Small intestine (tissue), 7 donors: Measurements from ENCODE around the gene YOD1. TPM values are rescaled to one million over a fixed set of nuclear protein-coding genes. Genes with fewer than 3 reads are reported as not detected.
A peak's percentile ranks its signal among the peaks of the same experiment; 100 is the strongest.

Experiments
- DNase-seq, 2 donors: peaks; one replicate each; pipeline versions ENCODE4 v3.0.0 to v3.0.0-alpha.2; 2013
- FAIRE-seq: peaks from 2 replicates; lab custom pipeline; 2012; peaks lifted over from hg19 to GRCh38; lab: Jason Lieb, UNC
- H3K27ac ChIP-seq, 3 donors: one replicate each; pipeline ENCODE4 v1.5.1; 2013; ENCODE audit warnings: low read length in 2 of 3, mild to moderate bottlenecking in 2 of 3, control low read depth in 1 of 3, inconsistent platforms in 1 of 3, low read depth in 1 of 3, moderate library complexity in 1 of 3
- H3K27me3 ChIP-seq, 3 donors: one replicate each; pipeline ENCODE4 v1.6.1; 2013; ENCODE audit warnings: low read length in 3 of 3, inconsistent platforms in 1 of 3; ENCODE audit not compliant: control insufficient read depth in 3 of 3, insufficient read depth in 3 of 3
- H3K36me3 ChIP-seq, 3 donors: one replicate each; pipeline ENCODE4 v1.6.1; 2013; ENCODE audit warnings: low read length in 3 of 3, inconsistent platforms in 1 of 3, low read depth in 1 of 3, mild to moderate bottlenecking in 1 of 3, moderate library complexity in 1 of 3; ENCODE audit not compliant: control insufficient read depth in 3 of 3, insufficient read depth in 2 of 3
- H3K4me1 ChIP-seq, 3 donors: one replicate each; pipeline ENCODE4 v1.6.1; 2013; ENCODE audit warnings: low read length in 2 of 3, inconsistent platforms in 1 of 3, low read depth in 1 of 3, mild to moderate bottlenecking in 1 of 3, moderate library complexity in 1 of 3; ENCODE audit not compliant: control insufficient read depth in 3 of 3, insufficient read depth in 2 of 3
- H3K4me3 ChIP-seq, 3 donors: one replicate each; pipeline ENCODE4 v1.5.1; 2013; ENCODE audit warnings: low read length in 3 of 3, control low read depth in 1 of 3, inconsistent platforms in 1 of 3, low read depth in 1 of 3, mild to moderate bottlenecking in 1 of 3, moderate library complexity in 1 of 3
- H3K9me3 ChIP-seq, 2 donors: one replicate each; pipeline ENCODE4 v1.6.1; 2013; ENCODE audit warnings: low read depth in 1 of 2, low read length in 1 of 2; ENCODE audit not compliant: control insufficient read depth in 2 of 2, insufficient read depth in 1 of 2
- WGBS, 3 donors: extraction: QIAGEN DNeasy Blood & Tissue Kit; methylation state at CpG; one replicate each; pipeline ENCODE4 v1.1.7; 2013; 5-methylcytosine and 5-hydroxymethylcytosine counted together
- polyA plus RNA-seq, 4 donors: library from polyadenylated mRNA; stranded (reverse) in 3 of 4; unstranded in 1 of 4; fragments of 200-250 nt in 3 of 4; fragments of 120-200 nt in 1 of 4; gene quantifications; one replicate each; pipeline versions ENCODE4 v1.2.1 to v1.2.3, GENCODE V29; 2013
- donor health status: healthy with polysubstance abuse.
- donor health status: control.
- donor health status: control.
- donor health status: Bipolar disorder and iron deficiency.
- donor health status: healthy.

YOD1 gene
- polyA plus RNA-seq, 4 donors: 1.9 to 8.4 (median 2.7) TPM

DNA sequence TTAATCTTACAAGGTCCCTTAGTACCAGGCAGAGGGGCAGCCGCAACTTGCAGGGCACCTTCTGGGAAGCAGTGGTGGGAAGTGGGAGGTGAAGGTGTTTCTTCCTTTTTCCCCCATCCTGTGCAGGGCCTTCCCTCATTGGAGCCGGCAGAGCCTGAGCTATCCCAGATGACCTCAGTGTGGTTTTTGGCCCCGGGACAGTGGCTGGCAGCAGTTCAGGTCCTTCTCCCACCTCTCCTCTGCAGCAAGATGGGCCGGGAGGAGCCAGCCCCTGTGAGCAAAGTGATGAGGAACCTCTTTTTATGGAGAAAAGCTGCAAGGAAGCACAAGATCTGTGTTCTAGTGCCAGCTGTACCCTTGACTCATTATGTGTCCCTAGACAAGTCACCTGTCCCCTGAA, 8.9 kb upstream of the YOD1 start:
- 73 to 89% (median 79%) methylated on average over 4 of the region's 4 CpGs for WGBS, 3 donors

DNA sequence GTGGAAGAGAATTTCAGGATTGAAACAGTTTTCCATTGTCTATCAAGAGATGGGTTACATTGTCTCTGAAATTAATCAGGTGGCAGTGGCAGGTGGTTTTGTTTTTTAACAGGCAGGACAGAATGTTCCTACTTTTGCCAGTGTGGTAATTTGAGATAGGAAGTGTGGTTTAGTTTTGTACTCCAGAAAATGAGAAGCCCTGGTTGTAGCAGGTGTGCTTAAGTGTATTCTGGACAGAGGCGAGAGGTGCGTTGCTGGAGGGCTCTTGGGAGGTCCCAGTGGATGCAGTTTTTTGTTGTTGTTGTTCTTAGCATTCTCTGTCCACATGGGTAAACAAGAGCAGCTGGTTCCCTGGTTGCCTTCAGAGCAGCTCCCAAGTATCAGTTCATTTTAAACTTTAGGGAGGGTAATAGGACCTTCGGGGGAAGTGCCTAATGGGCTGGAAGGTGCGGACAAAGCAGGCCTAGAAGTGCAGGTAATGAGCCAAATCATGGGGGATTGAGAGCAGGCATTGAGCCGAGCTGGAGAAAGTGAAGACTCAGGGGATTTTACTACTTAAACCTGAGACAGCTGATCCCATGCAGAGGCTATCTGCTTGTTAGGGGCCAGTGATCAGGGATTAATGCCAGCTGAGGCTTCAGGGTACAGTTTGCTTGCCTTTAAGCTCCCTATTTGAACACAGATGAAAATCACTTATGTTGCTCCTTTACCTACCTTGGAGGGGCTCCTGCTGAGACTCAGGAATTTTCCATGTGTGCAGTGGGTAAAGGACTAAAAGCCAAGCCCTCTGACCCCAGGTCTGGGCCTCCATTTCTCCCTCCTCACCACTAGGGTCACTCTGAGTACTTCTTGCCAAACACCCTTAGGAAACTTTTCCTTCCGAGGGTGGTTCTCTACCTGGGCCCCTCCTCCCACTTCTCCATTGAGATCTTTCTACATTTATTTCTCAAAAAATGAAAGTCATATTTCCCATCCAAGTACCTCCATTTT, 8.2 kb upstream of the YOD1 start:
- Histone ChIP-seq H3K27ac (no peak overlapping the region), H3K4me3 (no peak overlapping the region), H3K9me3 (no peaks in the 10 kb centered on the region), H3K36me3 (peaks cover 8 to 43% (median 23%) of the 10 kb centered on the region in 3 donors), H3K27me3 (no peaks in the 10 kb centered on the region), H3K4me1 (peaks cover 0 to 41% (median 3%) of the 10 kb centered on the region in 3 donors)
- WGBS, 3 donors: 81 to 90% (median 88%) methylated on average over 6 of the region's 6 CpGs
- FAIRE-seq (no peak), DNase-seq (no peak)

More for the DNA sequence above, 8.9 kb upstream of the YOD1 start:
- no peaks in the 10 kb centered on the region for H3K27me3 ChIP-seq
- peaks cover 0 to 41% (median 3%) of the 10 kb centered on the region in 3 donors for H3K4me1 ChIP-seq
- DNase-seq: no peak
- H3K9me3 ChIP-seq: no peaks in the 10 kb centered on the region
- H3K36me3 ChIP-seq: peaks cover 14 to 49% (median 23%) of the 10 kb centered on the region in 3 donors
- no peak overlapping the region for H3K27ac ChIP-seq
- no peak for FAIRE-seq
- no peak overlapping the region for H3K4me3 ChIP-seq

DNA sequence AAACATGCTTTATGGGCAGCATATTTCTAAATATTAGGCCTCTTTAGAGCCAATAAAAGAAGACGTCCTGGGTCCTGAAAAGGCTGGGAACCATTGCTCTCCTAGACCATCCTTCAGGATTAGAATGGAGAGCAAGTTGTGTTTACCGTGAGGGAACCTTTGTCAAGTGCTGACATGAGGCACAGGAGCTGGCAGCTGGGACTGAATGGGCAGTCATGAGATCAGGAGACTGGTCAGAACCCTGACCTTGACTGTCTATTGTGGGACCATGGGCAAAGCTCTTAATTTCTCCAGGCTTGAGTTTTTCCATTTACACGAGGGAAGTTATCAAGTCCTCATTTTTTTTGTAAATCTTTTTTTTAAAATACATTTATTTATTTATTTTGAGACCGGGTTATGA, 7.2 kb upstream of the YOD1 start:
- DNase-seq (no peak), FAIRE-seq (no peak)
- Histone ChIP-seq H3K36me3 (peaks cover 0 to 37% (median 17%) of the 10 kb centered on the region in 3 donors), H3K27ac (no peak overlapping the region), H3K4me3 (no peak overlapping the region), H3K9me3 (no peaks in the 10 kb centered on the region), H3K27me3 (no peaks in the 10 kb centered on the region), H3K4me1 (peaks cover 0 to 37% (median 3%) of the 10 kb centered on the region in 3 donors)
- 84 to 92% (median 87%) methylated on average over 4 of the region's 4 CpGs for WGBS, 3 donors

DNA sequence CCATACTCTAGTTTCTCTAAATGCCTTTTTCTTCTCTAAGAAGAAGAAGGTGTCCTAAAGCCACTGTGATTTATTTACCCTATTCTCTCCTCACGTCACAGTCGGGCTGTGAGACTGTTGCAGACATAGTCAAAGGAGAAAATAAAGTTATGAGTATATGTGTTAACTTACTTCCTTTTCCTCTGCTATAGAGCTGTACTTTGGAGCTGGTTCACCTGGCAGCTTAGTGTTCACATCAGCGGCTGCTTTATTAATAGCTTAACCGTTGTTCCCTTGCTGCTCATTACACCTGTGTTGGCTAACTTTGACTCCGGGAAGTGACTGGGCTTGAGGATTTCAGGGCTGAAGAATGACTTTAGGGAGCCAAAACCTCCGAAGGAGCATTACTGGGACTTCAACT, 5.7 kb upstream of the YOD1 start:
- FAIRE-seq: no peak
- WGBS, 3 donors: 17 to 59% (median 34%) methylated on average over 6 of the region's 6 CpGs
- Histone ChIP-seq H3K27ac (peak overlapping the region; percentile 91 to 95 (median 91)), H3K36me3 (peaks cover 0 to 23% (median 6%) of the 10 kb centered on the region in 3 donors), H3K4me1 (peaks cover 1 to 46% (median 8%) of the 10 kb centered on the region in 3 donors), H3K9me3 (no peaks in the 10 kb centered on the region), H3K27me3 (no peaks in the 10 kb centered on the region), H3K4me3 (peak overlapping the region in 2 of 3 donors; percentile 9 to 31)
- peak; percentile 91 to 96 for DNase-seq

DNA sequence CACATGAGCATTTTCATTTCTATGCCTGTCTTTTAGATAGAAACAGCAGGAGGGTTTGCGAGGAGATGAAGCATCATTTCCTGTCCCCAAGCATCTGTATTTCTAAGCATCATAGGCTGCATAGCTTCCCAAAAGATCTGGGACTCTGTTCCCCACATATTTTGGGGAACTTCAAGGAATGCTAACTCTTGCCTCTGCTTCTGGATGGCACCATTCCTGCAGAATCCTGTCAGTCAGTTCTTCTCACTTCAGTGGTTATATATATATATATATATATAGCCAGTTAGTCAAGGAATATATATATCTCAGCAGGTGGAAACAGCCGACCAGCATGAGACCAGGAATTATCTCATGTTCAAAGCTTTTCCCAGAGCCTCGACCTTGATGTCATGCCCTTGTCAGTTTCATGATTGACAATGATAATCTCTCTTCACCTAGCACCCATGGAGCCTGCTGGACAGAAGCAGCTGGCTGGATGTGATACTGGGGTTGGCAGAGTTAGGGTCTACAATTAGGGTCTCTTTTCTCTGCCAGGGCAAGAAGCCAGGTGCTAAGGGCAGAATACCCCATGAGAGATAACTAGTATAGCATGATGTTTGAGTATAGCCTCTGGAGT, 4.5 kb upstream of the YOD1 start:
- peak overlapping the region; percentile 60 to 91 (median 91) for H3K27ac ChIP-seq
- H3K36me3 ChIP-seq: peaks cover 0 to 17% (median 2%) of the 10 kb centered on the region in 3 donors
- no peaks in the 10 kb centered on the region for H3K27me3 ChIP-seq
- DNase-seq (peak in 1 of 2 donors; percentile 31), FAIRE-seq (no peak)
- H3K9me3 ChIP-seq: no peaks in the 10 kb centered on the region
- H3K4me1 ChIP-seq: peaks cover 1 to 50% (median 8%) of the 10 kb centered on the region in 3 donors
- H3K4me3 ChIP-seq: peak overlapping the region in 1 of 3 donors; percentile 77
- 35 to 62% (median 36%) methylated on average over 3 of the region's 3 CpGs for WGBS, 3 donors

- no peaks in the 10 kb centered on the region for H3K9me3 ChIP-seq
- FAIRE-seq (no peak), DNase-seq (no peak)
- H3K4me1 ChIP-seq: peaks cover 1 to 50% (median 8%) of the 10 kb centered on the region in 3 donors
- H3K4me3 ChIP-seq: peak overlapping the region in 1 of 3 donors; percentile 77
- no peaks in the 10 kb centered on the region for H3K27me3 ChIP-seq
- H3K36me3 ChIP-seq: peaks cover 0 to 8% (median 0%) of the 10 kb centered on the region in 3 donors
- WGBS, 3 donors: 27 to 34% (median 28%) methylated on average over 2 of the region's 2 CpGs
- peak overlapping the region; percentile 60 to 91 (median 65) for H3K27ac ChIP-seq
These were observed 3.5 kb upstream of the YOD1 start for GRCh38 chr1:207054491-207054890.

DNA sequence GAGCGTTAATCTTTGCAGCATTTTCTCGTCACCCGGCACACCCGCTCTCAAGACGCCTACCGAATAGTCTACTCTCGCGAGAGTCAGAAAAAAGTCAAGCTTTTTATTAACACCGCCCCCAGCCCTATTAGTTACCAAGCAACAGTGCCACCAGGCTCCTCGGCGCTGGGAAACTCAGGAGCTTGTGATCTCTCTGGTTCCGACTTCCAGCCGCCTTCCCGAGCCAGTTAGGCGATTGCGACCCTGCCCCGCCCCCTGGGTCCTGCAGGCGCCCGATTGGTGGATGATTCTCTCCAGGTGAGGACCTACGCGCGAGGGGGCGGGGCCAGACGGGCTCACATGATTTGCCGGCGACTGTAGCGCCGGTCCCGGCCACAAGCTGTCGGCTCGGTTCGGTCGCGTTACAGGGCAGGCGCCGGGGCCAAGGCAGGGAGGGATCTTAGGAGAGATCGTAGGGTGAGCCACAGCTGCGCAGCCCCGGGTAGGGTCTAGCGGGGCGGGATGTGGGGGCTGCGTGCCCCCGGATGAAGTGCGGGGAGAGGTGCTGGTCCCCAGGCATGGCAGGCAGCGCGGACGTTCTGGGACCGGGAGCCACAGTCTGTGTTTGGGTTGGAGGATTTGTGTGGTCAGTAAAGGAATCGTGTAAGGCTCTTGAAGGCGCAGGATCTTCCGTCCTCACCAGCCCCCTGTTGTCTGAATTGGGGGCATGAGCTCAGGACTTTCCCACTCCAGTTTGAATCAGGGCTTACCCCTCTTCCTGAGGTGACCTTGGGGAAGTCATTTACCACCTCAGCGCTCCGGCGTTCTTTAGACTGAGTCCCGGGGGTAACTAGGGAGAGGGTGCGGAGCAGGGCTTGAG, 2.1 kb upstream of the YOD1 start, which contains the start of gene PFKFB2:
Gene PFKFB2, plus strand, starts transcription at position 365 of the 859 bp plus-strand sequence. CDS start 1,443 bp downstream, outside the sequence.
- WGBS, 3 donors: 1 to 3% (median 2%) methylated on average over 55 to 56 of the region's 56 CpGs
- H3K4me3 ChIP-seq: peak within 1 kb of the TSS; percentile 77 to 84 (median 78)
- FAIRE-seq: no peak
- peak; percentile 99 to 100 for DNase-seq
- peak within 1 kb of the TSS; percentile 92 to 98 (median 96) for H3K27ac ChIP-seq
- peaks cover 0 to 4% (median 4%) of the 10 kb centered on the region in 3 donors for H3K36me3 ChIP-seq
- H3K4me1 ChIP-seq: peaks cover 1 to 49% (median 8%) of the 10 kb centered on the region in 3 donors
- H3K9me3 ChIP-seq: no peaks in the 10 kb centered on the region
- no peaks in the 10 kb centered on the region for H3K27me3 ChIP-seq
